UCSD-AML1 (cell line): ENCODE measurements around the gene ZGPAT.
"Not testable (repeated sequence)": the region's sequence is repeated elsewhere in the genome, so short reads cannot be mapped to it uniquely, and the experiment has no call there.

Source experiments
- DNase-seq: peaks from one replicate; lab custom pipeline; 2025; ENCODE audit not compliant: unreplicated experiment; lab: John Stamatoyannopoulos, UW

The ZGPAT gene

DNA sequence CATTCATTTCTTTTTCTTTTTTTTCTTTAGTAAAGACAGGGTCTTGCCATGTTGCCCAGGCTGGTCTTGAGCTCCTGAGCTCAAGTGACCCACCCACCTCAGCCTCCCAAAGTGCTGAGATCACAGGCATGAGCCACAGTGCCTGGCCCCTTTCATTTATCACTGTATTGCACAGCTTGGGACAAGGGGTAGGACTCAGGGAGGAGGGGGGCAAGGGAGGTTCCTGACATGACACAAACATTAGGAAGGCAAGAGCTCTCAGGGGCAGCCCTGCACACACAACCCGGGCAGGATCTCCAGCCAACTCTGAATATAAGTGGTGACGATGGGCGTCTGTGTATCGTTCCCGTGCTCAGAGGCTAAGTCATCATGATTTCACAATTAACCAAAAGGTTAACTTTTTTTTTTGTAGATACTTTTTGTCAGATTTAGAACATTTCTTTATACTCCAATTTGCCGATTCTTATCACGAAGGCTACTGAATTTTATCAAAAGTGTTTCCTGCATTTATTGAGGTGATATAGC, 51.6 kb downstream of the ZGPAT start:
- no peak for DNase-seq

DNA sequence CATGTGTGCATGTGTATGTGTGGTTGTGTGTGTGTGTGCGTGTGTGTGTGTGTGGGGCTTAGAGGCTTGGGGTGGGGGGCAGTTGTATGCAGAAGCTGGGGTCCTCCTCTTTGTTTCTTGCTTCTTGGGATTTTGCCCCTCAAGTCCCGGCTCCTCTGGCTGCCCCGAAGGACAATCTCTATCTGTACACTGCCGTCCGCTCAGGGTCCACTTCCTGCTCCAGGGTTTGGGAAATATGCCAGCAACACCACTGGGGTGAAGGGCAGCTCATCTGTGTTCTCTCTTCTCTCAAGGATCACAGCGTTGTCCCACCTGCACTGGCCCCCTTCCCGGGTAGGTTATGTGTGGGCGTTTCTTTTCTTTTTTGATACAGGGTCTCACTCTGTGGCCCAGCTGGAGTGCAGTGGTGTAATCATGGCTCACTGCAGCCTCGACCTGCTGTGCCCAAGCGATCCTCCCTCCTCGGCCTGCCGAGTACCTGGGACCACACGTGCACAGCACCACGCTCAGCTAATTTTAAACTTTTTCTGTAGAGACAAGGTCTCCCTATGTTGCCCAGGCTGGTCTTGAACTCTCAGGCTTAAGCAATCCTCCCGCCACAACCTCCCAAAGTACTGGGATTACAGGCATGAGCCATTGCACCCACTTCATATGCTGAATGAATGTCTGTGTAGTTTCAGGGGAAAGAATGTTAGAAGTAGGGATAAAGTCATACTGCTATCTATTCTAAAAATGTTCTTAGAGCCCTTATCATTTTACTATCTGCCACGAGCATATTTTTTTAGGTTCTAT, 57.4 kb downstream of the ZGPAT start:
- DNase-seq = no peak

DNA sequence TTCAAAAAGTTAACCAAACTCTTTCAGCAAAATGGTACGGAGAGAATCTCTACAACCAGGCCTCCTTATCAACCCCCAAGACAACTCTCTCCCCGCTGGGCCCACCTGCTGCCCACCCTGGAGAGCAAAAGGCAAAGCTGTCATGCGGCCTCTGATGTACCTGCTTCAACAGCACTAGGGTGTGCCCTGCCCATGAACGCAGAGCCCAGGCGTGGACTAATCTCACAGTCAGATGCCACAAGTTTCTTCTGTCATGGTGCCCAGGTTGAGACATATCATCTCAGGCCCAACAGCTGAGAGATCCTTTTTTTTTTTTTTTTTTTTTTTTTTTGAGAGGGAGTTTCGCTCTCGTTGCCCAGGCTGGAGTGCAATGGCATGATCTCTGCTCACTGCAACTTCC, 58.1 kb downstream of the ZGPAT start:
- DNase-seq = no peak

DNA sequence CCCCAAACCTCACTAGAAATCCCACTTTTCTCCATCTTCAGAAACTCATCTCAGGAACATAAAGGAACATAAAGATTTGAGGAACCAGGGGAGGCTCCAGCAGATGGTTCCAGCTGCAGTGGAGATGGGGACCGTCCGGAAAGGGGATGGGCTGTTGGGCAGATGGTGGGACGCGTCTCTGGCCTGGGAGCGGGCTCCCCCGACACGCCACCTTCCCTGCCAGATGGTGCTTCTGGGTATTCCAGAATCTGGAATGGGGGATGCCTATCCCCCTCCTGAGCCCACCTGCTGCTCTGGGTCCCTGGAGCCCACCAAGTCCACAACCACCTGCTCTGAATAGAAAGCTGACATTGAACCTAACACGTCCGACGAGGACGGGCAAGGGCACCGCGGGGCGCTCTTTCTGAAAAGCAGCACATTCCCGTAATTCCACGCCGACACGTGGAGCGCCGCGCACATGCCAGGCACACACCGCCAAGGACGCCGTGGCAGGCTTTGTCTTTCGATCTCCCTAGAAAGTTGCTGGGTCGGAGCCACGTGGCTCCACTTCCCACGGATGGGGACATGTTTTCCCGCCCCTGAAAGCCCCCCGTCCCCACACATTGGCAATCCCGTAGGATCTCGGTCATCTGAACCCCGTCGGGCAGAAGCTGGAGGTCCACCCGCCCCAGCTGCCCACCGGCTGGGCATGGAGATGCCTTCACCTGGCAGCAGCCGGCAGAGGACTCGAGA, 59.0 kb downstream of the ZGPAT start:
- no peak for DNase-seq

DNA sequence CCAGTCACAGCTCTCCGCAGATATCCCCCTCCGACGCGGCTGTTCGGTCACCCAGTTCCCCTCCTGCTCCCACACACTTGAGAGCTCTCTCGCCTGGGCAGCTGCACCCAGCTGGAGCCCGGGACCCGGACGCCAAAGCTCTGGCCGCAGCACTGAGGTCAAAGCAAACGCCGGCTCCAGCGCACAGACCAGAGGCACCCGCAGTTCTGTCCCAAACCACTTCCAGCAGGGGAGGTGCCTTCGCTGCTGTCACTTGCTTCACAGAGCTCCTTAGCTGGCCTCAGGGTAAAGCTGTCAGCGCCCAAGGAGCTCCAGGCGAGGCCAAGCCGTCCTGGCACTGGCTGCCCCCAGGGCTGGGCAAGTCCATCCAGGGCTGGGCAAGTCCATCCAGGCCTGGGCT, 59.6 kb downstream of the ZGPAT start:
- DNase-seq = no peak

DNA sequence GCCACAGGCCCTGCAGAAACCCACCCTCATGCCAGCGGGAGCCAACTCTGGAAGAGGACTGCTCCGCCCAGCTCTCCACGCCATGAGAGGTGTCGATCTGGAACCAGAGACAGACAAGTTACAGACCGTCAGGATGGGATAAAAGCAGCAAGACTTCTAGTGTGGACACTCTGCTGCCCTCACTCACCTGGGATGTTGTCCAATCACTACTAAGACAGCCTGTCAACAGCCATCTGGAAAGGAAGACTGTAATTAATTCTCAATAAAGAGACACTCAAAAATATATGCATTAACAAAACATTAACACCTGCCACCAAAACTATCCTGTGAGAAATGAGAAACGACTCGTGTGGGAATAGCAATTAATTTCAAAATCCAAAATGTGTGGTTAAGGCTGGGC, 60.0 kb downstream of the ZGPAT start:
- no peak for DNase-seq

DNA sequence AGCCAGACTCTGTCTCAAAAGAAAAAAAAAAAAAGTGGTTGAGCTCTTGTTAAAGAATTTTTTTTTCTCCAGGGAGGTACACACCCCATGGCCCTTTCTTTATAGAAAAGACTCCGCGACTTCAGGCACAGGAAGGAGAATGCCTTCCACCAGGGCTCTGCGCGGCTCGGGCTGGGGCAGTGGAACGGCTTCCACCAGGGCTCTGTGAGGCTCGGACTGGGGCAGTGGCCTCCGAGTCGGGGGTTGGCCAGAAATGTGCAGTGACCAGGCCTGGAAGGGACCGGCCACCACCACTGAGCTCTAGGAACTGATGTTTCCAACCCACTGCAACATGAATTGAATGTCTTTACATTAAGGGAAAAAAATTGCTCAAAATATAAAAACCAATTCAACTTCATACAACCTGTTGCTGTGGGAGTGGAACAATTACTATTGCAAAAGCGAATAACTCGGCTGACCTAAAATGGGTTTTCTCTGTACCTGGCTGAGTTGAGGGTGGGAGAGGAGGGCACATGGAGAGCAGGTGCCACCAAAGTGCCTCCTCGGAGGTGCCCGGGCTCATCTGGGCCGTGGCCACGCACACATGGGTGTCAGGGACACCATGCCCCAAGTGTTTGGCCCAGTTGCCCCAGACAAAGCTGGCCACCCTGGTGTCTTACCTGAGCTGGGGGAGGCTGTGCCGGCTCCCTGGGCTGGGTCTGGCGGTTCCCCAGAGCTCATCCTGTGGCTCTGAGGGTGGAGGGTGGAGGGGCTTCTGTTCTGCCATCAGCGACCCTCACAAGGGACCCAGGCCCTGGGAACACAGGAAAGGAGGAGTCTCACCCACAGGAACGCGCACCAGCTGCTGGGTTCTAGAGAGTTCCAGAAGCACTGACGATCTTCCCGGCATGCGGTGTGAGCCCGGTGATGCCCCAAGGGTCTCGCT, 61.0 kb downstream of the ZGPAT start:
- no peak for DNase-seq

DNA sequence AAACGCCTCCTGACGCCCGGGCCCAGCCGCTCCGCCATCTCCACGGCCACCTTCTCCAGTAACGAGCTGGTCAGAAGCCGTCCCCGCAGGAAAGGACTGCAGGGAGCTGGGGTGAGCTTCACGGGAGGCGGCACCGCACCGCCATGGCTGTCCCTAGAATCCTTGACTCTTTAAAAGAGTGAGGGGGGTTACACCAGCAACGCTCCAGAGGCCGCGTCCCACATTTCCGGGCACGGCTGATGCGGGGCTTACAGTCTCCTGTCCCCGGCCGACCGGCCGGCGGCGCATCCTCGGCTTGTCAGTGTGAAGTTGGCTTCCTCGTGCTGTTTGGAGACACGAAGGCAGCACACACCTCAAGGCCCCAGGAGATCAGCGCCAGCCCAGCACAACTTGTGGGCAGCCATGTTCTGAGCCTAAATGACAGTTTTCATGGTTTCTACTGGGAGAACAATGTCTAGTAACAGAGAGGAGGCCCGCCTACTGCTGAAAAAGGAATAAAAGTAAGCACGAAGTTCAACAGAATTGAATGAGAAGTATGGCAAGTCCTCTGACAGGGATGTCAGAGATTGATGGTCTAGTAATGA, 62.1 kb downstream of the ZGPAT start:
- no peak for DNase-seq

DNA sequence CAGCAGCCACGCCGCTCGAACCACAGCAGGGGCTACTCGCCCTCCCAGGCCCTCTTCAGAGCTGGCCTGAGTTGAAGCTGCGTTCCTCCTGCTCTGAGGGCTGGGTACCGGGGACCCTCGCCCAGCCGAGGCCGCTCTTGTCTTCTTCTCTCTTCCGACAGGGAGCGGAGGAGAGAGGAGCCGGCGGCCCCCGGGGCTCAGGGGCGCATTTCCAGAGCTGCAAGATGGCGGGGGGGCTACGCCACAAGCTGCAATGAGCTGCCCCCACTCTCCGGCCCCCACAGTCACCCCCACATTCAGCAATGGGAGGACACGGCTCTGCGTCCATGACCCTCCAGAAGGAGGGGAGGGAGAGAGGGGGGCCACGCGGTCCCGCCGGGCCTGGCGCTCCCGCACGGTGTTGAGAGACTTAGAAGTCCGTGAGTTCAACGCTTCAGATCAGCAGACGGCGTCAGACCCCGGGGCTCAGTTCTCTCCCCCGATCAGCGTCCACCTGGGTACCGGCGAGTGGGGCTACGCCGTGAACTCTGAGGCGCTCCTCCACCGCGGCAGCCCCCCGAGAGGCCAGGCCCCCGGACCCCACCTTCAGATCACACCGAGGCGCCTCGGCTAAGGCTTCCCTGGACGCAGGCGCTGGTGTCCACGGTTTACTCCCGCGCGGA, 63.3 kb downstream of the ZGPAT start:
- no peak for DNase-seq

DNA sequence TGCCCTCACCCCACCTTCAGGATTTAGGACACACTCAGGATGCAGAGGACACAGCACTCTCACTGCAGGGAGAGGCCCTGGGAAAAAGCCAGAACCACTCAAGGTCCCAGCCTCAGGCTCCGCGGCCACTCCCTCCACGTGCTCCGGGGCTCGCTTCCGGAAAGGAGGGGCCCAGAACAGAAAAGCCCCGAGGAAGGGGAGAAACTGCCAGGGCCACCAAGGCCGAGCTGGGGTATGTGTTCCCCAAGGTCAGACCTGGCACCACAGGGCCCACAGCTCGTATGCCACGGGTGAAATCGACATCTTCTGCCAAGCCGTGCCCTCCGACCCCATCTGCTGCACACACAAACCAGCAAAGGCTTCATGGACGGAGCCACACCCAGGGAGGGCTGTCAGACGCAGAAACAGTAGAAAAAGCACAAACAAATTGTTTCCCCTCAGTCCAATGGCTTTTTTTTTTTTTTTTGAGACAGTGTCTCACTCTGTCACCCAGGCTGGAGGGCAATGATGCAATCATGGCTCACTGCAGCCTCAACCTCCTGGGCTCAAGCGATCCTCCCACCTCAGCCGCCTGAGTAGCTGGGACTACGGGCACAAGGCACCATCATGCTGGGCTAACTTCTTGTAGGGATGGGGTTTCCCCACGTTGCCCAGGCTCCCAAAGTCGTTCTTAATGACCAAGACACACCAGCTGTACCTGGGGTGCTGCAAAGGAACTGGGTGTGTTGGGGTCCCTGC, 65.1 kb downstream of the ZGPAT start:
- DNase-seq = no peak

DNA sequence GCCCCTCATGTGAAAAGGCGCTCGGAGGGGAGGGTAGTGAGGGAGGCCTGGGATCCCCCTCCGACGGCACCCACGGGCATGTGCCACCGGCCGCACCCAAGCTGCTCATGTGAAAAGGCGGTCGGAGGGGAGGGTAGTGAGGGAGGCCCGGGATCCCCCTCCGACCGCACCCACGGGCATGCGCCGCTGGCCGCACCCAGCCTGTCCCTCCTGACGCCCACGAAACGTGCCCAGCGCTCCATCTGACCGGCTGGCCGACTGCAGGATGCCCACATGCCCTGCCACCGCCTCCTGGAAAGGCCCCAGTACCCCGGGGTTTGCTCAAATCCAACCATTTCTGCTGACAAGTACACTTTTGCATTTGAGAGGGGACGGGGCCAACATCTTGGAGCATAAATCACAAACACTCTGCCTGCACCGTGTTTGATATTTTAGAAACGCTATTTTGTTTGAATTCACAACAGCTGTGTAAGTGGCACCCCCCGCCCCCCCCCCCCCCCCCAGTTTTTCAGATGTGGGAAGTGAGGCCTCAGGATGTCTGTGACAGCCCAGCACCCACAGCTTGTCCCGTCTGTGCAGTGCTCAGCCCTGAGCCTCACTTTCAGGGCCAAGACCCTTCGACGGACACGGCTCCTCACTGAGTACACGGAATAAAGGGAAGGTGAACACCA, 65.9 kb downstream of the ZGPAT start:
- DNase-seq = no peak

DNA sequence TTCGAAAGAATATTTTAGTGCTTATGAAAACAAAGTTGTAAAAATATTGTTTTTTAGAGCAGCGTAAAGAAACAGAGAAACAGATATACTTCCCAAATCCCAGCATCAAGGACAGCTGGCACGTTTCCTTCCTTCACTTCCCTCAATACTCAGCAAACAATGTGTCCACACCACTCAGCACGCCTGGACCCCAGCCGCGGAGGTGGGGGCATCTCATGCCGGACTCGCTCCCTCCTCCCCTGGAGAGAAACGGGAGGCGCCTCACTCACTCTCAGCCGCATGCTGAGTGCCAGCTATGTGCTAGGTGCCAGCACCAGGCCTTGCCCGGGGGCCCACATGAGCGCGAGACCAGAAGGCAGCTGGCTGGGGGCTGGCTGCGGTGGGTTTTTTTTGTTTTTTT, 66.5 kb downstream of the ZGPAT start:
- no peak for DNase-seq

DNA sequence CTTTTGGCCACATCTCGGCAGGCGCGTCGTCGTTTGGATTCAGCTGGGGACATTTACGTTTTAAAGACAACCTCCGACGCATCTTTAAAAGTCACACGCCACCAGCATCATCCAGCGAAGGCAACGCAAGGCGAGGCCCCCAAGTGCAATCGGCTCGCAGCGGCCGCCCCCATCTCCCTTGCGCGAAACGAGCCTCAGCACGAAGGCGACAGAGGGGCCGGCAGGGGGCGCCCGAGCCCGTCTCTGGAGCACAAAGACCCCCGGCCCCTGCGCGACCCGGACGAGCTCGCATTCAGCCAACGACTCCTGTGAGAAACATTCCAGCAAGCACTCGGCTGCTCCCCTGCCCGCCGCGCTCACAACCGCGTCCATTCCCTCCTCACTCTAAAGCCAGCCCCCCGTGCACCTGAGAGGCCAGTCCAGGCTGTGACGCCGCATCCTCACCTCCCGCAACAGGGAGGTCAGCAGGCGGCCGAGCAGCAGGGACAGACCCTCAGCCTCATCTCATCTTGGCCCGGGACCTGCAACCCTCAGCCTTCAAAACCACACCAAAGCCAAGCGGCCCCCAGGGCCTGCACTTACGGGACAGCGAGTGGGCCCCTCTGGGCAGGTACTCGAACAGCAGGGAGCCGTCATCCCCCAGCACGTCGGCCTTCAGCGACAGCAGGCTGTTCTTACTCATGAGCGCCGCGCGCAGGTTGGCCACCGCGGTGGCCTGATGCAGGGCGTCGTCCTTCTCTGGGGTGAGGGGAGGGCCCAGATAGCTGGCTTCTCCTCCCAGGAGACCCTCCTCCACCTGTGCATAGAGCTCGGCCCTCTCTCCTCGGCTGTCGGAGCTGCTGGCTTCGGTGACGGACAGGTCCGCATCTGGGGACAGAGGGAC, 67.5 kb downstream of the ZGPAT start:
- DNase-seq = no peak

DNA sequence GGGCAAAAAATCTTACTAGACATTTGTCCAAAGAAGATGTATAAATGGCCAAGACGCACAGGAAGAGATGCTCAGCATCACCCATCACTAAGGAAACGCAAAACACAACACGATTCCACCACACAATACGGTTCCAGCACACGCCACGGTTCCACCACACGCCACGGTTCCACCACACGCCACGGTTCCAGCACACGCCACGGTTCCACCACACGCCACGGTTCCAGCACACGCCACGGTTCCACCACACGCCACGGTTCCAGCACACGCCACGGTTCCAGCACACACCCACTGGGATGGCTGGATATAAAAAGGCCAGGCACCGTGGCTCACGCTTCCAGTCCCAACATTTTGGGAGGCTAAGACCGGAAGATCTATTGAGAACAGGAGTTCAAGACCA, 69.0 kb downstream of the ZGPAT start:
- not testable (repeated sequence) for DNase-seq

DNA sequence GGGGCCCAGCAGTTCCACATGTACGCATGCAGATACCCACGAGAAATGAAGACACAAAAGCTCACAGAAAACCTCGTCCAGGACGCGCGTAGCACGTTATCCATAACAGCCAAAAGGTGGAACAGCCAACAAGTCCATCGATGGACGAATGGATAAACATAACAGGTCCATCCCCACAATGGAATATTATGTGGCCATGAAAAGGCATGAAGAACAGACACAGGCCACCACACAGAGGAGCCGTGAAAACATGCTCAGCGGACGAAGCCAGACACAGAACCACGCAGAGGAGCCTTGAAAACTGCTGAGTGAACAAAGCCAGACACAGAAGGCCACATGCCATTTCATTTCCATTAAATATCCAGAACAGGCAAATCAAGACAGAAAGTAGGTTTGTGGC, 69.8 kb downstream of the ZGPAT start:
- DNase-seq = no peak

DNA sequence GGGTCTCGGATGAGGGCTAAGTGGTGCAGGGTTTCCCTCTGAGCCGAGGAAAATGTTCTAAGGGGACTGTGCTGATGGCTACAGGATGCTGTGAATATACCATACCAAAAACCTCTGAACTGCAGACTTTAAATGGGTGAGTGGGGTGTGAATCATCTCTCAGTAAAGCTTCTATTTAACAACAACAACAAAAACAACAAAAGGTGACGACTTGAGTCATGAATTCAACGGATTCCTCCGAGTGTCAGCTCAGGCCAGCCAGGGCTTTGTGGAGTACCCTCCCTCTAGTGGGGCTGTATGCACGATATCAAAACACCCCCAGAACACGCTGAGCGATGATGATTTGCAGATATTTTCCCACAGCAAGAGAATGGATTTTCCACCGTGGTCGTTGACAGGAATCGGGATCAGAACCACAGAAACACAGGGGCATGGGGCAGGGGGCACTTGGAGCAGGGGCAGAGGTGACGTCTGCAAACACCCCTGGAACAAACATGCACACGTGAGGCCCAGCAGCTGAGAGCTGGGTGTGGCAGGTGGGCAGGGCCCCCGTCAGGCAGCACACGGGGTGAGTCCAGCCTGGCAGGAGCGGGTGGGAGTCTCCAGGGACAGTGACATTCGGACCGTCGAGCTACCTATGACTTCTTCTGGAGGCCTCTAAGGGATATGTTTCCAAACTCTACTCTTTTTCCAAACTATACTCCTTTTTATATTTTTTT, 70.4 kb downstream of the ZGPAT start:
- DNase-seq = no peak

DNA sequence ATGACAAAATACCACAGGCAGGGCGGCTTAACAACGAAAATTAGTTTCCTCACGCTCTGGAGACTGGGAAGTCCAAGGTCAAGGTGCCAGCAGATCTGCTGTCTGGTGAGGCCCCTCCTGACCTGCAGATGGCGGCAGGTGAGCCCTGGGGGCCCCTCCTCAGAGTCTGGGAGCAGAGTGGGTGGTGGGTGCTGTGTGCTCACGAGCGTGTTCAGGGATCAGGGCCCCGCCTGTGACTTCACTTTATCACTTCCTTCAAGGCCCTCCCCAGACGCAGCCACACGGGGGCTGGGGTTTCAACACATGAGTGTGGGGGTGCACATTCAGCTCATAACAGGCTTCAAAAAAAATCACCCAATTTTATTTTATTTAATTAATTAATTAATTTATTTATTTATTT, 71.0 kb downstream of the ZGPAT start:
- no peak for DNase-seq

DNA sequence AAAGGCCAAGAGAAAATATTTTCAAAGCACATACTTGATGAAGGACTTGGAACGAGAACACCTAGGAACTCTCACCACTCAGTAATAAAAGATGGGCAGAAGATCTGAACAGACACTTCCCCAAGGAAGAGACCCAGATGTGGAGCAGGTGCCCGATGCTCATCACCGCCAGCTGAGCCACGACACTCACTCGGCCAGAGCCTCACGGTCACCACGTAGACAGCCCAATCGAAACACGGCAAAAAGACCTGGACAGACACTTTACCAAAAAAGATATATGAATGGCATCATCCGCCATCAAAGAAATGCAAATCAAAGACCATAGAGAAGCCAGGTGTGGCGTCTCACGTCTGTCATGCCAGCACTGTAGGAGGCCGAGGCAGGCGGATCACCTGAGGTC, 73.3 kb downstream of the ZGPAT start:
- no peak for DNase-seq
